GM12891 (cell line): Measurements from ENCODE around the gene HDLBP. TPM values are rescaled to one million over a fixed set of nuclear protein-coding genes. Genes with fewer than 3 reads are reported as not detected.

Source experiments
- DNase-seq: peaks from one replicate; pipeline ENCODE4 v3.0.0; 2011; ENCODE audit warnings: low spot score; ENCODE audit not compliant: insufficient read length
- FAIRE-seq: peaks from 2 replicates; lab custom pipeline; 2011; peaks lifted over from hg19 to GRCh38; lab: Jason Lieb, UNC
- PAX5 ChIP-seq: IDR thresholded peaks from 2 replicates; pipeline ENCODE4 v1.6.1; 2011; ENCODE audit warnings: low read length, moderate library complexity, mild to moderate bottlenecking; ENCODE audit not compliant: insufficient read depth, severe bottlenecking
- POLR2A ChIP-seq: IDR thresholded peaks from 2 replicates; pipeline ENCODE4 v1.6.1; 2011; ENCODE audit warnings: low read depth, low read length, control low read depth
- POLR2AphosphoS5 ChIP-seq: IDR thresholded peaks from 2 replicates; pipeline ENCODE4 v1.6.1; 2011; ENCODE audit warnings: low read depth, low read length, control low read depth
- POU2F2 ChIP-seq: IDR thresholded peaks from 2 replicates; pipeline ENCODE4 v1.6.1; 2011; ENCODE audit warnings: low read depth, mild to moderate bottlenecking, control low read depth, low read length, moderate library complexity
- SPI1 ChIP-seq: IDR thresholded peaks from 2 replicates; pipeline ENCODE4 v1.6.1; 2011; ENCODE audit warnings: low read depth, low read length, control low read depth
- TAF1 ChIP-seq: IDR thresholded peaks from 2 replicates; pipeline ENCODE4 v1.6.1; 2011; ENCODE audit warnings: low read depth, low read length, control low read depth
- polyA plus RNA-seq: library from polyadenylated mRNA; unstranded; fragments of >200 nt; gene quantifications from one replicate; pipeline ENCODE4 v1.2.1, GENCODE V29; 2012; ENCODE audit warnings: low read depth, missing spikeins, inconsistent platforms; ENCODE audit not compliant: missing spikeins

Gene HDLBP
- 212 TPM for polyA plus RNA-seq

- FAIRE-seq (peak; percentile 95), DNase-seq (peak; percentile 94)
- TF ChIP-seq POLR2AphosphoS5 (peak; percentile 63), POU2F2 (peak; percentile 49), SPI1 (0 out of 2 replicates have a peak, but pooled peaks have one; percentile 10), TAF1 (peak; percentile 64), PAX5 (peak; percentile 99), POLR2A (no peak; the same call in none of the 2 replicates)
These were observed at the start of gene HDLBP for GRCh38 chr2:241315093-241315878. HDLBP (minus strand) TSS chr2:241315672; CDS start chr2:241266869, 48,803 bp downstream.

GRCh38 chr2:241364781-241365180, 49.3 kb upstream of the HDLBP start:
- no peak for FAIRE-seq
- TF ChIP-seq PAX5, result no peak
- no peak for TF ChIP-seq TAF1
- DNase-seq, result no peak

GRCh38 chr2:241363426-241363825, 48.0 kb upstream of the HDLBP start:
- TF ChIP-seq POLR2A, result 0 out of 2 replicates have a peak, but pooled peaks have one; percentile 28
- TF ChIP-seq PAX5, result no peak
- DNase-seq, result no peak
- peak; percentile 23 for FAIRE-seq

GRCh38 chr2:241359481-241360045, 44.1 kb upstream of the HDLBP start:
- DNase-seq (no peak), FAIRE-seq (no peak)

GRCh38 chr2:241358470-241358869, 43.0 kb upstream of the HDLBP start:
- FAIRE-seq (peak; percentile 78), DNase-seq (no peak)
- TF ChIP-seq SPI1, result peak; percentile 63
- TF ChIP-seq TAF1, result no peak

More at GRCh38 chr2:241359481-241360045, 44.1 kb upstream of the HDLBP start:
- TF ChIP-seq POU2F2, result no peak
- TF ChIP-seq PAX5, result no peak
- TF ChIP-seq SPI1, result no peak
- no peak for TF ChIP-seq TAF1
- no peak for TF ChIP-seq POLR2A
- no peak for TF ChIP-seq POLR2AphosphoS5

- TF ChIP-seq TAF1, result no peak
- no peak for TF ChIP-seq PAX5
- no peak for TF ChIP-seq POLR2A
- TF ChIP-seq POLR2AphosphoS5, result no peak
- DNase-seq (no peak), FAIRE-seq (no peak)
These were observed 42.1 kb upstream of the HDLBP start for GRCh38 chr2:241357531-241357930.

GRCh38 chr2:241356871-241357260, 41.4 kb upstream of the HDLBP start:
- DNase-seq (no peak), FAIRE-seq (no peak)
- TF ChIP-seq PAX5 (no peak), TAF1 (no peak), SPI1 (no peak), POU2F2 (no peak), POLR2A (no peak), POLR2AphosphoS5 (no peak)

GRCh38 chr2:241355983-241356870, 40.8 kb upstream of the HDLBP start, which contains the start of gene FARP2:
FARP2 (plus strand) TSS chr2:241356285; CDS start chr2:241373108, 16,823 bp downstream.
- TF ChIP-seq SPI1 (no peak), POU2F2 (no peak), PAX5 (no peak), POLR2A (peak; percentile 76), POLR2AphosphoS5 (peak; percentile 87), TAF1 (peak; percentile 90)
- DNase-seq (peak; percentile 74), FAIRE-seq (peak; percentile 96)
